BLaER1 (cell line): ENCODE results near the gene SPTLC3.

Source experiments
- H3K27ac ChIP-seq: shearing (Covaris generic); formaldehyde crosslinking; 2 replicates; pipeline ENCODE4 v1.8.1; 2022
- H3K27me3 ChIP-seq: shearing (Covaris generic); formaldehyde crosslinking; 2 replicates; pipeline ENCODE4 v1.8.1; 2022
- H3K36me3 ChIP-seq: shearing (Covaris generic); formaldehyde crosslinking; 2 replicates; pipeline ENCODE4 v1.8.1; 2022
- H3K4me1 ChIP-seq: shearing (Covaris generic); formaldehyde crosslinking; 2 replicates; pipeline ENCODE4 v1.8.1; 2022
- H3K4me2 ChIP-seq: shearing (Covaris generic); formaldehyde crosslinking; 2 replicates; pipeline ENCODE4 v1.8.1; 2022
- H3K4me3 ChIP-seq: shearing (Covaris generic); formaldehyde crosslinking; 2 replicates; pipeline ENCODE4 v1.8.1; 2022
- H3K9ac ChIP-seq: shearing (Covaris generic); formaldehyde crosslinking; 2 replicates; pipeline ENCODE4 v1.8.1; 2022
- H3K9me3 ChIP-seq: shearing (Covaris generic); formaldehyde crosslinking; 2 replicates; pipeline ENCODE4 v1.8.1; 2022
- H4K20me1 ChIP-seq: shearing (Covaris generic); formaldehyde crosslinking; 2 replicates; pipeline ENCODE4 v1.8.1; 2022
- Cebpa-rat ChIP-seq: shearing (Covaris generic); IDR thresholded peaks from 2 replicates; pipeline ENCODE4 v1.8.1; 2022

The SPTLC3 gene

GRCh38 chr20:13166437-13166836 lies 157.7 kb downstream of the SPTLC3 start:
- H3K9me3 ChIP-seq = no peaks in the 10 kb centered on the region
- peaks cover 10% of the 10 kb centered on the region; the same call in 1 of the 2 replicates for H3K4me1 ChIP-seq
- H3K27me3 ChIP-seq = no peaks in the 10 kb centered on the region
- no peak for TF ChIP-seq Cebpa-rat
- H3K9ac ChIP-seq = no peak overlapping the region
- no peaks in the 10 kb centered on the region for H3K36me3 ChIP-seq
- H3K4me3 ChIP-seq = no peak overlapping the region
- no peaks in the 10 kb centered on the region for H4K20me1 ChIP-seq
- H3K27ac ChIP-seq = no peak overlapping the region
- H3K4me2 ChIP-seq = no peak overlapping the region

GRCh38 chr20:13169086-13169485 lies 160.3 kb downstream of the SPTLC3 start:
- Histone ChIP-seq H3K9ac (no peak overlapping the region), H3K4me1 (peaks cover 10% of the 10 kb centered on the region; the same call in 1 of the 2 replicates), H4K20me1 (no peaks in the 10 kb centered on the region), H3K4me2 (no peak overlapping the region), H3K36me3 (no peaks in the 10 kb centered on the region), H3K27ac (no peak overlapping the region), H3K27me3 (no peaks in the 10 kb centered on the region), H3K9me3 (no peaks in the 10 kb centered on the region), H3K4me3 (no peak overlapping the region)
- TF ChIP-seq Cebpa-rat = no peak

GRCh38 chr20:13170771-13171170 lies 162.0 kb downstream of the SPTLC3 start:
- no peak for TF ChIP-seq Cebpa-rat

GRCh38 chr20:13173201-13173600 lies 164.4 kb downstream of the SPTLC3 start:
- H3K36me3 ChIP-seq = no peaks in the 10 kb centered on the region
- H3K4me3 ChIP-seq = no peak overlapping the region
- H3K27me3 ChIP-seq = no peaks in the 10 kb centered on the region
- H3K27ac ChIP-seq = no peak overlapping the region
- no peaks in the 10 kb centered on the region for H4K20me1 ChIP-seq
- H3K4me2 ChIP-seq = no peak overlapping the region
- TF ChIP-seq Cebpa-rat = no peak
- no peaks in the 10 kb centered on the region for H3K9me3 ChIP-seq
- no peak overlapping the region for H3K9ac ChIP-seq
- H3K4me1 ChIP-seq = no peaks in the 10 kb centered on the region

More at GRCh38 chr20:13170771-13171170, 162.0 kb downstream of the SPTLC3 start:
- no peaks in the 10 kb centered on the region for H3K36me3 ChIP-seq
- no peaks in the 10 kb centered on the region for H3K27me3 ChIP-seq
- H3K9ac ChIP-seq = no peak overlapping the region
- no peaks in the 10 kb centered on the region for H3K9me3 ChIP-seq
- H3K27ac ChIP-seq = no peak overlapping the region
- H3K4me1 ChIP-seq = peaks cover 1% of the 10 kb centered on the region; the same call in 1 of the 2 replicates
- H4K20me1 ChIP-seq = no peaks in the 10 kb centered on the region
- H3K4me3 ChIP-seq = no peak overlapping the region
- no peak overlapping the region for H3K4me2 ChIP-seq

- Histone ChIP-seq H3K9me3 (no peaks in the 10 kb centered on the region), H3K9ac (no peak overlapping the region), H3K27me3 (no peaks in the 10 kb centered on the region), H3K27ac (no peak overlapping the region), H3K4me1 (no peaks in the 10 kb centered on the region), H4K20me1 (no peaks in the 10 kb centered on the region), H3K4me2 (no peak overlapping the region), H3K36me3 (no peaks in the 10 kb centered on the region), H3K4me3 (no peak overlapping the region)
- TF ChIP-seq Cebpa-rat = no peak
These were observed 165.6 kb downstream of the SPTLC3 start for GRCh38 chr20:13174402-13174801.

GRCh38 chr20:13180986-13181889 lies 172.5 kb downstream of the SPTLC3 start:
- Histone ChIP-seq H3K4me3 (no peak overlapping the region), H4K20me1 (no peaks in the 10 kb centered on the region), H3K9ac (no peak overlapping the region), H3K27me3 (no peaks in the 10 kb centered on the region), H3K27ac (no peak overlapping the region), H3K4me1 (no peaks in the 10 kb centered on the region), H3K9me3 (peaks cover 5% of the 10 kb centered on the region; the same call in 1 of the 2 replicates), H3K36me3 (no peaks in the 10 kb centered on the region), H3K4me2 (no peak overlapping the region)
- no peak for TF ChIP-seq Cebpa-rat

GRCh38 chr20:13183005-13183404 lies 174.2 kb downstream of the SPTLC3 start:
- no peaks in the 10 kb centered on the region for H4K20me1 ChIP-seq

GRCh38 chr20:13186043-13186774 lies 177.4 kb downstream of the SPTLC3 start:
- no peaks in the 10 kb centered on the region for H3K36me3 ChIP-seq
- no peak for TF ChIP-seq Cebpa-rat
- H3K9ac ChIP-seq = no peak overlapping the region
- H3K4me3 ChIP-seq = no peak overlapping the region
- H3K27me3 ChIP-seq = no peaks in the 10 kb centered on the region
- H4K20me1 ChIP-seq = no peaks in the 10 kb centered on the region
- no peak overlapping the region for H3K27ac ChIP-seq
- H3K9me3 ChIP-seq = peaks cover 18% of the 10 kb centered on the region
- H3K4me2 ChIP-seq = no peak overlapping the region
- no peaks in the 10 kb centered on the region for H3K4me1 ChIP-seq

More at GRCh38 chr20:13183005-13183404, 174.2 kb downstream of the SPTLC3 start:
- Histone ChIP-seq H3K27ac (no peak overlapping the region), H3K4me1 (no peaks in the 10 kb centered on the region), H3K9me3 (peaks cover 18% of the 10 kb centered on the region), H3K4me3 (no peak overlapping the region), H3K9ac (no peak overlapping the region), H3K27me3 (no peaks in the 10 kb centered on the region), H3K36me3 (no peaks in the 10 kb centered on the region), H3K4me2 (no peak overlapping the region)
- no peak for TF ChIP-seq Cebpa-rat

- no peak overlapping the region for H3K9ac ChIP-seq
- H4K20me1 ChIP-seq = no peaks in the 10 kb centered on the region
- H3K27ac ChIP-seq = no peak overlapping the region
- H3K4me3 ChIP-seq = no peak overlapping the region
- H3K36me3 ChIP-seq = no peaks in the 10 kb centered on the region
- TF ChIP-seq Cebpa-rat = no peak
- H3K4me2 ChIP-seq = no peak overlapping the region
- H3K9me3 ChIP-seq = peaks cover 18% of the 10 kb centered on the region
- H3K27me3 ChIP-seq = no peaks in the 10 kb centered on the region
- no peaks in the 10 kb centered on the region for H3K4me1 ChIP-seq
These were observed 179.1 kb downstream of the SPTLC3 start for GRCh38 chr20:13187899-13188298.

GRCh38 chr20:13199279-13199678 lies 190.5 kb downstream of the SPTLC3 start:
- Histone ChIP-seq H4K20me1 (no peaks in the 10 kb centered on the region), H3K9me3 (no peaks in the 10 kb centered on the region), H3K9ac (no peak overlapping the region), H3K27me3 (no peaks in the 10 kb centered on the region), H3K4me1 (peaks cover 9% of the 10 kb centered on the region; the same call in 1 of the 2 replicates), H3K4me3 (no peak overlapping the region), H3K27ac (no peak overlapping the region), H3K36me3 (no peaks in the 10 kb centered on the region), H3K4me2 (no peak overlapping the region)
- no peak for TF ChIP-seq Cebpa-rat
